Activated naive CD4-positive, alpha-beta T cell treated with anti-CD3 and anti-CD28 coated beads, Interleukin-2, amount 50 U/mL, for 24 hours (primary cell): ENCODE data around the gene CDKN2A.
A peak's percentile ranks its signal among the peaks of the same experiment; 100 is the strongest.

Experiments used
- H3K27ac Mint-ChIP-seq: one replicate; pipeline ENCODE4 v1.8.0; 2021; ENCODE audit warnings: mild to moderate bottlenecking, mixed read lengths
- H3K27me3 Mint-ChIP-seq: one replicate; pipeline ENCODE4 v1.8.0; 2021; ENCODE audit warnings: mixed read lengths
- H3K36me3 Mint-ChIP-seq: one replicate; pipeline ENCODE4 v1.8.0; 2021; ENCODE audit warnings: mixed read lengths
- H3K4me1 Mint-ChIP-seq: one replicate; pipeline ENCODE4 v1.8.0; 2021; ENCODE audit warnings: mixed read lengths
- H3K4me3 Mint-ChIP-seq: one replicate; pipeline ENCODE4 v1.8.0; 2021; ENCODE audit warnings: mild to moderate bottlenecking, mixed read lengths
- H3K9me3 Mint-ChIP-seq: one replicate; pipeline ENCODE4 v1.8.0; 2021; ENCODE audit warnings: mixed read lengths

CDKN2A gene

GRCh38 chr9:21943464-21943863 is 50.7 kb downstream of the CDKN2A start:
- peaks cover 15% of the 10 kb centered on the region for H3K9me3 Mint-ChIP-seq
- H3K36me3 Mint-ChIP-seq = peaks cover 7% of the 10 kb centered on the region
- no peak overlapping the region for H3K27ac Mint-ChIP-seq
- peaks cover 23% of the 10 kb centered on the region for H3K27me3 Mint-ChIP-seq
- no peaks in the 10 kb centered on the region for H3K4me1 Mint-ChIP-seq
- no peak overlapping the region for H3K4me3 Mint-ChIP-seq

GRCh38 chr9:21941337-21941995 is 52.7 kb downstream of the CDKN2A start:
- Mint-ChIP-seq H3K4me1 (no peaks in the 10 kb centered on the region), H3K9me3 (peaks cover 7% of the 10 kb centered on the region), H3K27me3 (peaks cover 20% of the 10 kb centered on the region), H3K36me3 (peaks cover 6% of the 10 kb centered on the region), H3K4me3 (no peak overlapping the region), H3K27ac (no peak overlapping the region)

GRCh38 chr9:21936161-21936560 is 58.0 kb downstream of the CDKN2A start:
- Mint-ChIP-seq H3K4me3 (no peak overlapping the region), H3K36me3 (peaks cover 6% of the 10 kb centered on the region), H3K9me3 (no peaks in the 10 kb centered on the region), H3K27me3 (peaks cover 1% of the 10 kb centered on the region), H3K4me1 (no peaks in the 10 kb centered on the region), H3K27ac (no peak overlapping the region)

GRCh38 chr9:21935631-21936030 is 58.6 kb downstream of the CDKN2A start:
- no peak overlapping the region for H3K4me3 Mint-ChIP-seq
- peaks cover 1% of the 10 kb centered on the region for H3K27me3 Mint-ChIP-seq
- no peaks in the 10 kb centered on the region for H3K4me1 Mint-ChIP-seq
- no peak overlapping the region for H3K27ac Mint-ChIP-seq
- H3K9me3 Mint-ChIP-seq = no peaks in the 10 kb centered on the region
- H3K36me3 Mint-ChIP-seq = peaks cover 10% of the 10 kb centered on the region

- Mint-ChIP-seq H3K9me3 (no peaks in the 10 kb centered on the region), H3K27me3 (no peaks in the 10 kb centered on the region), H3K4me1 (no peaks in the 10 kb centered on the region), H3K4me3 (no peak overlapping the region), H3K36me3 (peaks cover 14% of the 10 kb centered on the region), H3K27ac (no peak overlapping the region)
Observed at GRCh38 chr9:21933865-21934264, 60.3 kb downstream of the CDKN2A start.

GRCh38 chr9:21933281-21933680 is 60.9 kb downstream of the CDKN2A start:
- Mint-ChIP-seq H3K4me1 (no peaks in the 10 kb centered on the region), H3K27me3 (no peaks in the 10 kb centered on the region), H3K9me3 (no peaks in the 10 kb centered on the region), H3K27ac (no peak overlapping the region), H3K4me3 (no peak overlapping the region), H3K36me3 (peaks cover 14% of the 10 kb centered on the region)

- Mint-ChIP-seq H3K36me3 (peaks cover 11% of the 10 kb centered on the region), H3K4me3 (no peak overlapping the region), H3K27ac (no peak overlapping the region), H3K27me3 (no peaks in the 10 kb centered on the region), H3K9me3 (no peaks in the 10 kb centered on the region), H3K4me1 (no peaks in the 10 kb centered on the region)
Observed at GRCh38 chr9:21931428-21931827, 62.8 kb downstream of the CDKN2A start.

GRCh38 chr9:21927752-21928151 is 66.4 kb downstream of the CDKN2A start:
- Mint-ChIP-seq H3K36me3 (peaks cover 14% of the 10 kb centered on the region), H3K4me3 (no peak overlapping the region), H3K9me3 (peaks cover 5% of the 10 kb centered on the region), H3K27ac (no peak overlapping the region), H3K27me3 (no peaks in the 10 kb centered on the region), H3K4me1 (peaks cover 4% of the 10 kb centered on the region)

- Mint-ChIP-seq H3K27me3 (no peaks in the 10 kb centered on the region), H3K36me3 (peaks cover 9% of the 10 kb centered on the region), H3K4me1 (peaks cover 36% of the 10 kb centered on the region), H3K4me3 (no peak overlapping the region), H3K9me3 (peaks cover 8% of the 10 kb centered on the region), H3K27ac (no peak overlapping the region)
Observed at GRCh38 chr9:21923694-21924093, 70.5 kb downstream of the CDKN2A start.

GRCh38 chr9:21919377-21920362 is 74.5 kb downstream of the CDKN2A start:
- H3K27me3 Mint-ChIP-seq = no peaks in the 10 kb centered on the region
- H3K36me3 Mint-ChIP-seq = peaks cover 21% of the 10 kb centered on the region
- H3K27ac Mint-ChIP-seq = peak overlapping the region; percentile 80
- peaks cover 38% of the 10 kb centered on the region for H3K4me1 Mint-ChIP-seq
- H3K4me3 Mint-ChIP-seq = peak overlapping the region; percentile 49
- peaks cover 15% of the 10 kb centered on the region for H3K9me3 Mint-ChIP-seq
